HG02840 (cell line): Measurements from ENCODE around the gene COBL.

ENCODE experiments used
- ATAC-seq: cut with Tn5 transposase; IDR thresholded peaks from one replicate; pipeline ENCODE4 v1.9.1; 2021; ENCODE audit warnings: mild to moderate bottlenecking, moderate library complexity, moderate number of reproducible peaks; ENCODE audit not compliant: unreplicated experiment, low FRiP score

COBL gene

GRCh38 chr7:51236470-51237132 is 80.0 kb downstream of the COBL start:
- no peak for ATAC-seq

DNA sequence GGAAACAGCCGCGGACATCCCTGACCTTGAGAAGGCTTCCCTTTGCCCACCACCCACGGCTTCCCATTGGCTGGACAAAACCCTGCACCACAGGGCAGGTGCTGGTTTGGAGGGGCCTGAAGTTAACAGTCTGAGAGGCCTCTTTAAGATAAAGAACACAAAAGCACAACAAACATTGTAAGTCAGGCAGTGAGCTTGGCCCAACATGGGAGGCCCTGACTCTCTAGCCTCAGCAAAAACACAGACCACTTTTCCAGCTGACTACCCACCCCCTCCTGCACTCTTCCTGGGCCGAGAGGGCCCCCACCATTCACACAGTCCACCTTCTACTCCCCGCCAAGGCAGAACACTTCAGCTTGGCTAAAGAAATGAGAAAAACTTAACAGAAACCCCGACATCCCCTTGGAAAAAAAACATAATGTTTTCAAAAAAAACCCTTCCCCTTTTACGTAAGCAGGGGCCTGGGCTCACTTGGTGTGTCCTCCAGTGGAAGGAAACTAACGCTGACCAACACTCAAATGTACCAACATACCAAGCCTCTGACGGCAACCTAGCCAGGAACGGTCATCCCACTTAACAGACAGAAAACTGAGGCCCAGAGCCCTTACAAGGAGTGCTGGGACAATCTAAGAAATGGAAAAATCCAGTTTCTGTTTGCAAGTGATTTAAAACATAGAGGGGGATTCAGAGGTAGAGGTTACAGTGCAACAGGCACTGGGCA is 80.9 kb downstream of the COBL start:
- ATAC-seq: no peak

GRCh38 chr7:51234609-51235308 is 81.8 kb downstream of the COBL start:
- ATAC-seq: no peak

DNA sequence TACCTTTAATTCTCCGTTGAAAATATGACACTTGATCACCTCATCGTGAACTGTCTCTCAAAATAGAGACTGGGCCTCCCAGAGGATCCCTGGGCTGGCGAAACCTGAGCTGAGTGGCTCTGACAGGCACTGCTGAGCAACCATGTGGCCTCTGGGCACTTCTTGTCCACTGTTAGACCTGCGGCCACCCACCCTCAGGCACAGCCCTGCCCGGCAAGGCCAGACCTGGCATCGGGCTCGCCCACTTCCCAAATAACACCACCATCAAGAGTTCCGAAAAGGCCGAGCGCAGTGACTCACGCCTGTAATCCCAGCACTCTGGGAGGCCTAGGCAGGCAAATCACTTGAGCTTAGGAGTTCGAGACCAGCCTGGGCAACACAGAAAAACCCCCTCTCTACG is 82.5 kb downstream of the COBL start:
- ATAC-seq: no peak

DNA sequence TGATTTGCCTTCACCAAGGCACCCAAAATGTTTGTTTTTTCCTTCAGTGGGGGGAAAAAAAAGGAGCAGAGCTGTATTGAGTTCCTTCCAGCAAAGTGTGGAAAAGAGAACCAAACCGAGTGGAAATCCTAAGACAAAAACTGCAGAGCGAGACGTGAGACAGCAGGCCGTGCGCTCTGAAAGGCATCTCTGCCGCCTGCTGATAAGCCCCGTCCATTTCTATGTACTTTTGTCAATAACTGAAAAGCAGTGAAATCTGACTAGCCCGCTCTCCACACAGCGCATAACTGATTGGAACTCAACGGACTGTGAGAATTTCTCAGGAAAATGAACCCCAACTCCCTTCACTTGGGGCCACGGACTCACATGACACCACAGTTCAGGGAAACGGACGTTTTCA is 83.2 kb downstream of the COBL start:
- no peak for ATAC-seq

DNA sequence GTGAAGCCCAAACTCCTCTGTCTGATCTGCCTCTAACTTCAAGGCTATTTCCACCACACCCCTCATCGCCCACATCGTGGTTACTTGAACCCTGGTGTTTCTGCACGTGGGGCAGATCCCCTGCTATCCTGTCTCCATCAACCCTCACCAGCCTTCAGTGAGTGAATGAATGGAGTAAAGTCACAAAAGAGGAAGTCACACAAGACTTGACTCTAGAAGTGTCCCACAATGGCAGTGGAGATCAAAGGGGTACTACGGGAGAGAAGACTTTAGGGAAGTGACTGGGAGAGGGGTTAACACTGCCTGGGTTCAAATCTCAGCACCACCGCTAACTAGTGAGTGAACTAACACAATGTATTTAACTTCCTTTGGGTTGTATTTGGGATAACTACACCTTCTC is 85.9 kb downstream of the COBL start:
- no peak for ATAC-seq

GRCh38 chr7:51230324-51230625 is 86.3 kb downstream of the COBL start:
- no peak for ATAC-seq

- no peak for ATAC-seq
Measured at GRCh38 chr7:51229620-51230323, 86.8 kb downstream of the COBL start.

- ATAC-seq: no peak
Measured at GRCh38 chr7:51229106-51229537, 87.5 kb downstream of the COBL start.

DNA sequence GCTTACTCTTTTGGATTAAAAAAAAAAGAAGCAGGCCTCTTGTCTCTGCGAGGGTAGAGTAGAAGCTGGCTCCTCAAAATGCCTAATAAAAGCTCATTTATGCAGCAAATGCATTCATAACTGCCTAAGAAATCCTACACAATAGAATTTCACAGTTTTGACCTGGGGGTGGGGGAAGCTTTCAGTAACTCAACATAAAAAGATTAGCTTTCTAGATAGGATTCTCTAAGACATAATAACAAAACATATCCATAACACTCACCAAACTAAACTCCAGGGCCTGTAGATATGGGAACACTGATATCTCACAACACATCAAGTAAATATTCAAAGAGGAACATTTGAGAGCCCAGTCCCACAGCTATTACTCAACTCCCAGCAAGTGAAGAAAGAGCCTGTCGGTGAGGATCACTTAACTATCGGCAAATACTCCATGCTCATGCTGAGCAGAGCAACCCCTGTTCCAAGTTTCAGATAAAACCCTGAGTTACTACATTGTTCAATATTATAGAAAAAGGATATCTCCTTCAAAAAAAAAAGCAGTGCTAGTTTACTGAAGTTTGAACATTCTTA is 88.1 kb downstream of the COBL start:
- no peak for ATAC-seq

DNA sequence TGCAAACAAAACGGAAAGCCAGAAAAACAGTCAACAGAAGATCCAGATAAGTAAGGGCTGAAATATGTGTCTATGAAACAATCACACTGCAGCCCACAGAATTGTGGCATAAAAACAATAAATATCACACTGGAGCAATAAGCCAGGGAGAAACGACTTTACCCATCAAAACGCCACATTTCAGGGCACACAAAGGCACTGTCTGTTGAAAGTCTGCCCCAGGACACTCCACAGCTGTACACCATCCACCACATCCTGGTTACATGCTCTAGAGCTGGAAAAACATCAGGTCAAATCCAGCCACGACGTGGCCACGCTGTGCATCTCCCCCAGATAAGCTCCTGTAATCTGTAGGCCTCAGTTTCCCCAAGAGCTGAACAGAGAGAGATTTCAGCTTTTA is 88.7 kb downstream of the COBL start:
- ATAC-seq: no peak

DNA sequence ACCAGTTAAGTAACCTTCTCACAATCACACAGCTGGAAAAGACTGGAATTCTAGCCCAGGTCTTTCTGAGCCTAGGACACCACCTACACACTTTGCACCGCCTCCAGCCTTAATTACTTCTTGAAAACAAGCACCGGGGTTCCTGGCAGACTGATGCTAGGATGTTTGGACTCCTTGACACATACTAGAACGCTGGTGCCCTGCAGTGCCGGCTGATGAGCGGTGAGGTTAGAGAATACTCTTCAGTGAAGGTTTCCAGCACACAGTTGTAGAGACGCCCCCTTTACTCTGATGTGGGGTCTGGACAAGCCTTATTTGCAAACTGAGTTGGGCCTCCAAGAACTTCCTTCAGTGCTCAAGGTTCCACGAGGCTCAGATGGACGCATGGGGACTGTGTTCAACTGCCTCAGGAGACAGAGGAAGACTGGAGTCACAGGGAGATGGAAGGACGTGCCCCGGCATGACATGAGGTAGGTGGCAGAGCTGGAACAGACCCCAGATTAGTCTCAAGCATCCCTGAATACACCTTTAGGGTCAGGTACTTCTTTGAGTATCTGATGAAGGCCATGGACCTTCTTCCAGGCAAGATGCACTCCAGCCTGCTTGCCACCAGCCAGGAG is 89.6 kb downstream of the COBL start:
- no peak for ATAC-seq

GRCh38 chr7:51226063-51226755 is 90.4 kb downstream of the COBL start:
- no peak for ATAC-seq

- no peak for ATAC-seq
Measured at GRCh38 chr7:51224811-51225595, 91.6 kb downstream of the COBL start.

- no peak for ATAC-seq
Measured at GRCh38 chr7:51223505-51223904, 93.1 kb downstream of the COBL start.

- ATAC-seq: no peak
Measured at GRCh38 chr7:51222916-51223315, 93.7 kb downstream of the COBL start.

DNA sequence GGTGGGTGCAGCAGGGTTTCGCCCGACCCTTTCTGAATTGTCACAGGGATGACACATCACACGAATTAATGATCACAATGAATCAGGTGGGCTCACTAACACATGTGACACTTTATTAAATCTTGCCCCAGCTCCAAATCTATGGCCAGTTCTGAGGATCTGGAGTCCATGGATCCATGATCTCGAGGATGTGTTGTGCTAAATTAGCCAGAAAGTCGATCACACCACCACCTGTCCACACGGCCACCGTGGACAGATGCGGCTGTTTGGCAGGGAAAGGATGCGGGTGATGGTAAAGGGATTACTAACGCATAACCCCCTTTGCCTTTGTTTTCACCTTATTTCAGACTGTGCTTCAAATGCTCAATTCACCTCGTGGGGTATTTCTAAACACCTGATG is 96.4 kb downstream of the COBL start:
- ATAC-seq: no peak

DNA sequence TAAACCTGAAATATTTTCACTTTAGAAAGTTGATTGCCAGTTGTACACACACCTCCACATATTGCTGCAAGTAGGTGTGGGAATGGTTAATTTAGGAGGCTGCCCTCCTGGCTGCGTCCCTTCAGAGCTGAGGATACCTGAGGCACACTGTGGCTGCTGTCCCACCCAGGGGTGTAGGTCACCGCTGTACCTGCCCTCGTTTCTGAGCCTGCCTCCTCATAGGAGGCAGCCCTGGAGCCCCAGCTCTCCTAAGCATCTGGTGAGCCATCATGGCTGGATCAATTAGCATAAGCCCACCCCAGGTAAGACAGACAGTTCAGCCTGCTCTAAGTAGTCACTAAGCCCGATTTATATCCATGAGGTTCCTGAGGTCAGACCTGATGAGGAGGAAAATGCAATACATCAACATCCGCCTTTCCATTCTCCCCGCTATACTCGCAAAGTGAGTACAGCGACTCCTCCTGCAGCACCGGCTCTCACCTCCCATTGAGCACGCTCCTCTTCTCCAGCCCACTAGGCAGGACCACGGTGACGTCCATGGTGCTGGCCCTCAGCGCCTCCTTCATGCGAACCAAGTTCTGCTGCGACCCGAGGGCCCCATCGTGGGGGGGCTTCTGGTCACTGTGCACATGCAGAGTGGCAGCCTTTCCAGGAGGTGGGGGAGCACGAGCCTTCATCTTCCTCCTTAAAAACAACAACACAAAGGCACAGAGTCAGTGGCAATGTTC is 97.2 kb downstream of the COBL start:
- no peak for ATAC-seq
